Stimulated activated CD4-positive, alpha-beta T cell treated with anti-CD3 and anti-CD28 coated beads, TNF-alpha, amount 100 ng/mL, for 4 hours (primary cell): ENCODE data around the gene ADK.
"Not testable (repeated sequence)": the region's sequence is repeated elsewhere in the genome, so short reads cannot be mapped to it uniquely, and the experiment has no call there.

Experiments used
- DNase-seq, 3 experiments: peaks; one replicate each; pipeline ENCODE4 v3.0.0-alpha.2; 2020; ENCODE audit warnings: low read depth in 3 of 3

ADK gene

DNA sequence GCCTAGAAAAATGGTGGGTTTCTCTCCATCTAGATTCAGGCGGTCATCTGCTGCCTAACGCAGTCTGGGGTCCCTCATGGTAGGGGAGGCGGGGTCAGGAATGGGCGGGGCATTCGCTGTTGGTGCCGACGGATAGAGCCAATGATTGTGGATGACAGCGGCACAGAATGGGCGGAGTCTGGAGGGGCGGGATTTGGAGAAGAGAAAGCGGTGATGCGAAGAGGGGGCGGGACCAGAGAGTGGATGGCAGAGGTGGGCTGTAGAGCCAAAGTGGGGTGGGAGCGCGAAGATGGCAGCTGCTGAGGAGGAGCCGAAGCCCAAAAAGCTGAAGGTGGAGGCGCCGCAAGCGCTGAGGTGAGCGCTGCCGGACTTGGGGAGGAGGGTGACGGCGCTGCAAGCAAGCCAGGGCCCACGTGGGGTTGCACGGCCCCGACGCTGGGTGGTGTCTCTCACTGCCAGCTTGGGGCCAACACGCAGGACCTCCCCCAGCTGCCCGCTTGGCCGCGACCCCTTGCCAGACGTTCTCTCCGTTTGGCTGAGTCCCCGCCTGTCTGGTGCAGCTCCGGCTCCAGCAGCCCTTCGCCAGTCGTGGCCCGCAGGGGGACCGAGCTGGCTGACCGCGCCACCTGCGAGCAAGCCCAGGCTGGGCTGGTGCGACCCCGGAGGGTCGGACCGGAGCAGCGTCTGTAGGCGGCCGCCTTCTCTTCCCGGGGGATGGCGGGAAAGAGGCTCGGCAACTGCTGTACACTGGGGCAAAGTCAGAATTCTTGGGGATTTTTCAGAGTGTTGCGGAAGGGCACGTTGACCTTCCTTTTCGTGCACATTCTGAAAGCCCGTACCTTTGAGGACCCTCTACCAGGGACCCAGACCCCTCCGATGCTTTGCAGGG lies at the start of gene ADK:
TSS of gene ADK (plus strand) at position 232 of the 889 bp plus-strand sequence. CDS start at position 290, 58 bp downstream.
- peak; percentile 99 to 100 (median 100) for DNase-seq

DNA sequence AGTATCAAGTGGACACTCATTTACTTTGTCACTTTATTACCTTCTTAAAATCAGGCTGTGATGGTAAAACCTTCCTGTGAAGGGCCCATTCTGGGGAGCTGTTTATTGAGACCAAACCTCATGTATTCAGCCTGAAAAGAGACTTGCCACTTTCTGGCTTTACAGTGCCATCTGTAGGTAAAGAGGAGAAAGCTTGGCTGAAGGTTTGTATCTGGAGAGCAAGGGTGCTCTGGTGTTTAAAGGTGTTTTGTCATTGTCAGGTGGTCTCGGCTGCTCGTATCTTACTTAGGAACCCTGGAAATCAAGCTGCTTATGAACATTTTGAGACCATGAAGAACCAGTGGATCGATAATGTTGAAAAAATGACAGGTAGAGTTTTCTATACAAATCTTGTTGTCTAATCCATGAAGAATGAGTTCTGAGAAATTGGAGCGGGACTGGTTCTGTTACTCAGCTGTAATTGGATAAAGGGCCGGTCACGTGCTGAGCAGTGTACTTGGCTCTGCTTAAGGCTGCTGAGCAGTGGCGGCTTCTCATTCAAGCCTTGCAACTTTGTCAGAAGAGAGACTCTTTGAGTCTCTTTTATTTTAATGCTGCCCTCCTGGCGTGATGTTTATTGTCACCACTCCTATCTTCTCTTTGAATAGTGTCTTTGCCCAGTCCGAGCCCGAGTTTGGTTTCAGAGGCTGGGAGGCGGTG lies 47.3 kb upstream of the ADK start:
- DNase-seq, result no peak

DNA sequence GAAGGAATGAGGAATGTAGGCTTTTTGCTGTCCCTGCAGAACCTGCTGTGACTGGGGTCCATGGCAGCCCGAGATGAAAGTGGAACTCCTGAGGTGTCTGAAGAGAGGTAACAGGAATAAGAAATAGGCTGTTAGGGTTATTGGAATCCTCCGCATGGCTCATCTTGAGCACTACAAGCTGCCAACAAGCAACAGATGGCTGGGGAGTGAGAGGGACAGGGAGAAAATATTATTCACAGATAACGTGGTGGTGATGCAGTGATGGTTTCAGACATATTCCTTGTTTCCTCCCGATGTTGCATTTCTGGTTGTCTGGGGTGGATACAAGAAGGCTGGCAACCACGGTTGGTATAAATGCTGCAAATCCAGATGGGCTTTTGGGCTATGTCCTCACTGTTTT lies 46.5 kb upstream of the ADK start:
- DNase-seq, result no peak

DNA sequence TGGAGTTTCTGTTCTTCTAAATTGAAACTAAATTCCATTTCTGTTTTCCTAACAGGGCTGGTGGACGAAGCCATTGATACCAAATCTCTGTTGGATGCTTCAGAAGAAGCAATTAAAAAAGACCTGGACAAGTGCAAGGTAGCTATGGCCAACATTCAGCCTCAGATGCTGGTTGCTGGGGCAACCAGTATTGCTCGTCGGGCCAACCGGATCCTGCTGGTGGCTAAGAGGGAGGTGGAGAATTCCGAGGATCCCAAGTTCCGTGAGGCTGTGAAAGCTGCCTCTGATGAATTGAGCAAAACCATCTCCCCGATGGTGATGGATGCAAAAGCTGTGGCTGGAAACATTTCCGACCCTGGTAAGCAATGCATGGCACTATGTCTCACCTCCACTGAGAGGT lies 46.0 kb upstream of the ADK start:
- DNase-seq, result no peak

DNA sequence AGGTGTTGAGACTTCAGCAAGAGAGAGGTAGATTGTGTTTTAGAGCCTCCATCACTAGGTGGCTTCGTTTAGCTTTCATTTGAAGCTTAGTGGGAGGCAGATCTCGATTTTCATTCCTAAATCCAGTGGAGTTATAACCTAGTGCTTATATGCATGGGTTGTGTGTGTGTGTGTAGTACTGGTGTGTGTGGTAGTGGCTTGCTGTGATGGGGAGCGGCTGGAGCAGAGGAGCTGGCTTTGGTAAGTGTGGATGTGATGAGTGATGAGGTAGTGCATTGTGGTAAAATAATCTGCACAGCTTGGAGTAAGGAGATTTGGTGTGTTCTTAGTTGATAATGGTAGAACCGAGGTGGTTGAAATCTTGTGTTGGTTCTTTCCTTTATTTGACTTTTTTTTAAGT lies 43.6 kb upstream of the ADK start:
- no peak for DNase-seq

DNA sequence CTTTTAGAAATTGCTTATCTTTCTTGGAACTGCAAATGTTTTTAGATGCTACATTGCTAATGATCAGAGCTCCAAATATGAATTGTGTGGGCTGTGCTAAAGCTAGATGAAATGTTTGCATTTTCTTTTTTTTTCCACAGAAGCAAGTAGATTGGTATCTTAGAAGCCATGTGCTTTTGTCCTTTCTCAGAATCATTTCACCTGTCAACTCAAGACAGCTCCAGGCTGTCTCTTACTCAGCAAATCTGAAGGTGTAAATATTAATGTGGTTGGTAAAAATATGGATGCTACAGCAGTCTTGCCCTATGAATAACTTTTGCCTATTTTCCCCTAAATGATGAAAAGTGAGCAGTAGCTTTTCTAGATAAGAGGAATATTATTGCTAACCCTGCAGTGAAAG lies 41.6 kb upstream of the ADK start:
- DNase-seq, result no peak

DNA sequence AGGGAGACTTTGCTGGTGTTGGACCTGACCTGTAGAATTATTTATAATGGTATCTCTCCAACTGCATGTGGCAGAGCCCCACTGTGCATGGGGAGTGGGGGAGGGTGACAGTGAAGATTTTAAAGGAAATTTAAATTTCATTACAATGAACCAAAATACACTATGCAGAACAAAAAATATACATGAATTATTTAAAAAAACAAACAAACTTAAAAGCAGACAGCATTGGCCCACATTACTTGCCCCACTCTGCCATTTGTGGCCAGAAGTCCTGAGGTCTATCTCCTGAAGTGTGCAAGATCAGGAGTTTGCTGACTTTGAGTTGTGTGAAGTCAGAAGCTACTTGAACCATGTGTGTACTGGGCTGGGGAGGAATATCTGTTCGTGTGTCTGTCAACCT lies 40.9 kb upstream of the ADK start:
- DNase-seq, result no peak

DNA sequence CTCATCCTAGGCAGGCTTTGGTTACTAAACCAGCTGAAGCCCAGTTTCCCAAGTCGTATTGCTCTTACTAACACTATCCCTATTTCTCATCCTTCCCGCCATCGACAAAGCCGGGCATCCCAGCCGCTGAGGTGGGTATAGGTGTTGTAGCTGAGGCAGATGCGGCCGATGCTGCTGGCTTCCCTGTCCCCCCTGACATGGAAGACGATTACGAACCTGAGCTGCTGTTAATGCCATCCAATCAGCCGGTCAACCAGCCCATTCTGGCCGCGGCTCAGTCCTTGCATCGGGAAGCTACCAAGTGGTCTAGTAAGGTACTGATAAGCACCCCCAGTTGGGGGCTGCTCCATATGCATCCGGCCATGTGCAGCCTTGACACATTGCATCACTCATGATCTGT lies 39.2 kb upstream of the ADK start:
- DNase-seq, result no peak

DNA sequence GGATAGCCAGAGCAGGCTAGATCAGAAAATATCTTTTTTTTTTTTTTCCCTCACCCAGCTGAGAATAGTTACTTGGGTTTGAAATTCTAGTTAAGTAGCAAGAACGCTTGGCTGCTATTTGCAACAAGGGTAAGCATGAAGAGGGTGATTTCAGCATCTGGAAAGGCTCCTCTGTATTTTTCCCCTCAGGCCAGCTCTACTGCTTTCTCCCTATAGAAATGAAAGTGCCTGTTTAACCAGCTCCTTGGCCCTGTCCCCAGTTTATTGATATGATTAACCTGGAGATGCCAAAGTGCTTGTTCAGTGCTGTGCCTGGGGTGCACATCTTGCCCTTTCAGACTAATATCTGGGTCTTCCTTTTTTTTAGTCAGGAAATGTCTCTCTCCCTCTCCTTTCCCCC lies 37.5 kb upstream of the ADK start:
- DNase-seq, result no peak

DNA sequence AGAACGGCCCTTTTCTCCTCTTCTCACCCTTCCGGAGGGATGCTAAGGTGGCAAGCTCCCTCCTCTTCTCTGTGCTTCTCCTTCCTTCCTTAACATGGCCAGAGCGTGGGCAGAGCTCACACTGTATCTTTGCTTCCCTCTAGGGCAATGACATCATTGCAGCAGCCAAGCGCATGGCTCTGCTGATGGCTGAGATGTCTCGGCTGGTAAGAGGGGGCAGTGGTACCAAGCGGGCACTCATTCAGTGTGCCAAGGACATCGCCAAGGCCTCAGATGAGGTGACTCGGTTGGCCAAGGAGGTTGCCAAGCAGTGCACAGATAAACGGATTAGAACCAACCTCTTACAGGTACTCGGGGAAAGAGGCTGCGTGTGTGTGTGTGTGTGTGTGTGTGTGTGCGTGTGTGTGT lies 37.0 kb upstream of the ADK start:
- DNase-seq, result no peak

DNA sequence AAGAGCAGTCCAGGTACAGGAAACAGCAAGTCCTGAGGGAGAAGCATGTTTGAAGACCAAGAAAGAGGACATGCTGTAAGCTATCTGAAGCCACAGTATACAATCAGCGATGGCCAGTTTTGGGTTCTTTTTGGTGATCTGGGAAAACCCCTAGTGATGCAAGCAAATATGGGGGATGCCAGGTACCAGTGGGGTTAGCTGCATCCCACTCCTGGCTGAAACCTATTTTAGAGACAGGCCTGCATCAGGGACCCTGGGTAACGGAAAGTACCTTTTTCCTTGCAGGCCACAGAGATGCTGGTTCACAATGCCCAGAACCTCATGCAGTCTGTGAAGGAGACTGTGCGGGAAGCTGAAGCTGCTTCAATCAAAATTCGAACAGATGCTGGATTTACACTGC lies 33.3 kb upstream of the ADK start:
- DNase-seq, result no peak

DNA sequence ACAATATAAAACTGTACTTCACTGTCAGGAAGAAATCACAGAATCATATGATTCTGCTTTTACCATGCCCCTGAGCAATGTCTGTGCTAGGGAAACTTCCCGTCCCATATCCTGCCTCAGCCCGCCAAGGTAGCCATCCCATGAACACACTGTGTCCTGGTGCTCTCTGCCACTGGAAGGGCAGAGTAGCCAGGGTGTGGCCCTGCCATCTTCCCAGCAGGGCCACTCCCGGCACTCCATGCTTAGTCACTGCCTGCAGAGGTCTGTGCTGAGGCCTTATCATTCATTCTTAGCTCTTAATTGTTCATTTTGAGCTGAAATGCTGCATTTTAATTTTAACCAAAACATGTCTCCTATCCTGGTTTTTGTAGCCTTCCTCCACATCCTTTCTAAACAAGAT lies 32.2 kb upstream of the ADK start:
- no peak for DNase-seq

DNA sequence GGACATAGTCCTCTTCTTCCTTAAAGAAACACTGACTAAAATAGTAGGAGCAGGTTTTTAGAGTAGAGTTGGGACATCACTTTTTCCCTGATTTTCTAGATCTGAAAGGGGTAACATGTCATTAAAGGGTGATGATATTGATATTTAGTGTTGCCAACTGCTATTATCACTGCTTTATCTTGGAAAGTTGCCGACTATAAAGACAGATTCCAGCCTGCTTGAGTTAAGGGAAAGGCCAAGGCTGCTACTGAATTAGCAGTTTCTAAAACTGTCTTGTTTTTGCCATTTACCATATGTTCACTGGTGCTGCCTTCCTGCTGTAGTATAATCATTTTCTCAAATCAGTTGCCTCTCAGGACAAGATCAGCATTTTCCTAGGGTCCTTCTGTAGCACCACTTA lies 30.1 kb upstream of the ADK start:
- no peak for DNase-seq

DNA sequence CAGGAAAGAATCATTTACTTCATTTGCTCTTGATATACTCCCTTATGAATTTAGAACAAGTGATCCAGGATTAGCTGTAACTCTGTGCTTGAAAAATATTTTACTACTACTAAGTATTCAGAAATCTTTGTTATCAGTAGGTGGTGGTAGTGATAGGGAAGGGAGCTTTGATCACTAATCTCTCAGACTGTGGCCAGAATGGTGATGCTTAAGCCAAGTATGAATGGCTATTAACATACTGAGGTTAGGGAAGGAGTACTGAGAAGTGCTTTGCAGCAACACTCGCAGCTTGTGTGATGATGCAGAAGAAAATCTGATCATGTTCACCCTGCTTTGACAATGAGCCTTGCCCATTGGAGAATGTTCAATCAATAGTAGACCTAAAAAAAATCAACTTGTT lies 29.7 kb upstream of the ADK start:
- no peak for DNase-seq

DNA sequence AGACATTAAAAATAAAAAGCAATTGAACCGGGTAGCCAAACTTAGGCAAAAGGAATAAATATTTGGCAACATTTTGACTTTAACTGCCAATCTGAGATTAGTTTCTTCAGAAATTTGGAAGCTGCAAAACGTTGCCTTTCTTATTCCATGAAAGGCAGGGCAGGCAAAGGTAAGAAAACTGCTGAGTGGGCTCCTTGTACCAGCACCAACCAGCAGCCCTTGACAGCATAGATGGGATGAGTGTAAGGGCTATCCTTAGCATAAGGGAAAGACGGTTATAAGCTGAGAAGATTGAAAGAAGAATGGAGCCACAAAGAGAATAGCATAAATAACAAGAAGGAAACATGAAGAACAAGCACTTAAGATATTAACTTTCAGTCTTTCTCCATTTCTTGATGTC lies 29.0 kb upstream of the ADK start:
- DNase-seq, result no peak

DNA sequence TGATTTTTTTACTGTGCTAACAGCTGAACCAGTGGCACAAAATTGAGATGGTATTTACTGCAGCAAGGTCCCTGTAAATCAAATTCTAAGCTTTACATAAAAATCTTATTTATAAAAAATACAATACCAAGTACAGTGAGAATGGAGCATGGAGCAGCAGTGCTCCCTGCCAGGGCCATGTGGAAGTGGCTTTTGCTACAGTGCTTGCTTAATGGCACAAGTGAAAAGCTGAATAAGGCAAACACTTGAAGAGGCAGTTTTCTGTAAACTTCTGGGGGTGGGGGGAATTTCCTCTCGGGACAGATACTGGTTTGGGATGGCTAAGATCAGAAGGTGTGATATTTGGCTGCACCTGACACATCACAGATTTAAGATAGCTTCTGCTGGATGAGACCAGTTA lies 27.9 kb upstream of the ADK start:
- no peak for DNase-seq

DNA sequence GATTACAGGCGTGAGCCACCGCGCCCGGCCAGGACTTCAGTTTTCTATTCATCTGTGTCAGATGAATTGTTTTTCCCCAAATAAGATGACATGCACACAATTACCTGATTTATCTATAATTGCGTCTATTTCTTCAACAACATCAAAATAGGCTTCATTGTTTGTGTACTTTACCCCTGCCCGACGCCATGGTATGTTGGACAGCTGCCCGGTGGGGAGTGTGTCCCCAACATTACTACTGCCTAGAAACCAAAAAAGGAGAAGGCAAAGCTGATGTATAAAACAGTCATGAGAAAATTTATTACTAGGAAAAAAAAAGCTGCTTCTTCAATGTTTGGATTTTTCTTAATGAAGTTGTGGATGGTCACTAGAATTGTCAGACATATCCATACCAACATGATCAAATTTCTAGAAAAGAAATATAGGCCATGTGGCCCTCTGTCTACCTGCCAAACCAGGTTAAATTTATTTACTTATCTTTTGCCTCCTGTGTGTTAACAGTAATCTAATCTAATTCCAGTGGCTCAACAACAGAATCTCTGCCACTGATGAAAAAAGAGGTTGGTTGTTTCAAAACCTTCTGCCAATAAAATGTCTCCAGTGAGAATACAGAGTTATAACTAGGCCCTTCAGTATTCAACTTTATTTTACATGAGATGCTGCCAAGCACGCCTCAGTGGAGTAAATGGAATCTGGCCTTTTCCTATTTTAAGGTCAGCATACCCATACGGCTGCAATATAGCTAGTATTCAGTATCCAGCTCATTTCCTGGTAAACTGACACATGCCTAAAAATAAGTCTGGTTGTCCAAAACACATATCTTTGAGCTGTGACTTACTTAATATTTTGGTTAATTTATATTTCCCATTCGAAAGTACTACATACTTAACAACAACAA lies 16.8 kb upstream of the ADK start:
- DNase-seq, result no peak

DNA sequence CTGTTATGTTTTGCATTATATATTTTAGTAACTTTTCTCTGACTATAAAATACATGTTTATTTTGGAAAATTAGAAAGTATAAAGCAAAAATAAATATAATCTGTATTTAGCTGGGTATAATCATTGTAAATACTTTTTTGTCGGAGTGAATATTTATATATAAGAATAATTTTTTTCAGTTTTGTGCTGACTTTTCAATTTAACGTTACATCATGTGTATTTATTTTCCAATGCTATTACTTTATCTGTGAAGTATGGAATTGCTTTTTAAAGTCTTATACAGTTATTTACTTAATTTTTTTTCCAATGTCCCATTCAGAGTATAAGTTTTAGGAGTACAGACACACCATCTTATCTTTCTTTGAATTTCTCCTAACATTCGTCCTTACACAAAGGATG lies 15.6 kb upstream of the ADK start:
- DNase-seq, result no peak

DNA sequence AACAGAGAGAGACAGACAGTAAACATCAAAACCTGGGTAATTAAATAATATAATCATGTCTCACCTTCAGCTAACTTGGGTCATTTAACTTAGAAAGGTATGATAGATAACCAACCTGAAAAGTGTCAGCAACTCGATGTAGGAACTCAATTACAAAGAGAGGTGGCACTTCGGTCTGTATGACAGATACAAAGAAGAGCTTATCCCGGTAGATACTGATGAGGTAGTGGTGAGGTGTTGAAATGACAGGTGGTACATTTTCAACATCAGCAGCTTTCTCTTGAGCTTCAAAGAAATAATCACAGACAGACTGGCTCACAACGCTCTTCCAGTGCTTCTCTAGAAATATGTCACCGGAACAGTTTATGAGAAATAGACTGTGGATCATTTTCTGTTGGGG lies 13.0 kb upstream of the ADK start:
- no peak for DNase-seq

DNA sequence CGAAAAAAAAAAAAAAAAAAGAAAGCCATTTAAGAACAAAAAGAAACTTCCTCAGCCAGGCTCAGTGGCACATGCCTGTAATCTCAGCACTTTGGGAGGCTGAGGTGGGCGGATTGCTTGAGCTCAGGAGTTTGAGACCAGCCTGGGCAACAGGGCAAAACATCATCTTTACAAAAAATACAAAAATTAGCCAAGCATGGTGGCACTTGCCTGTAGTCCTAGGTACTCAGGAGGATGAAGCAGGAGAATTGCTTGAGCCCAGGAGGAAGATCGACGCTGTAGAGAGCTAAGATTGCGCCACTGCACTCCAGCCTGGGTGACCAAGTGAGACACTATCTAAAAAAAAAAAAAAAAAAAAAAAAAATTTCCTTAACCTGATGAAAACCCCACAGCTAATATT lies 12.4 kb upstream of the ADK start:
- DNase-seq, result not testable (repeated sequence)

DNA sequence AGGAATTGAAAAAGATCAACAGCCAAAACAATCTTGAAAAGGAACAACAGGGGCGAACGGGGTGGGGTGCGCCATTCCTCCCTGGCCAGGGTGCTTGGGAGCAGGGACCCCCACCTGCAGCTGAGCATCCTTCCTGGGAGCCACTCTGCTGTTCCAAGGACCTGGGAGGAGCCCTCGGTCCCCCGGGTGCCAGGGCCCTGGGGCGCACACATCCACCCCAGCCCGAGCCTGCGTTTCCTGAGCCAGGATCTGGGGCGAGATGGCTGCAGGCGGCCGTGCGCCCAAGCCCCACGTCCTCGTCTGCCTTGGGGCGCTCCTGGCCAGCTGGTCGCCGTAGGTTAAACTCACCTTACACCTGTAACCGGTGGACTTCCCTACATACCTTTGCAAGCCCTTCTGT lies 11.0 kb upstream of the ADK start:
- no peak for DNase-seq

DNA sequence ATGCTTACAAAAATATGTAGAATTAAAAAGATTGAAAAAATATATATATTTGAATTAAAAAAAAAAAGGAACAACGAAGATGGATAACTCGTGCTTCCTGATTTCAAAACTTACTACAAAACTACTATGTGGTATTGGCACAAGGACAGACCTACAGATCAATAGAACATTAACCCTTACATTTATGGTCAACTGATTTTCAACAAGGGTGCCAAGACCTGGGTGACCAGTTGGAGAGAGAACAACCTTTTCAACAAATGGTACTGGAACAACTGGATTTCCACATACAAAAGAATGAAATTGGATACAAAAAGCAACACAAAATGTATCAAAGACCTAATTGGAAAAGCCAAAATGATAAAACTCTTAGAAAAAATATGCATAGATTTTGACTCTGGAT lies 10.5 kb upstream of the ADK start:
- no peak for DNase-seq
